Activated T-helper 1 cell treated with Interleukin-2 at 50 U/mL for 16 hours (primary cell): Measurements from ENCODE around the gene MAPK8IP3.

Source experiments
- DNase-seq: peaks from one replicate; pipeline ENCODE4 v3.0.0-alpha.2; 2020; ENCODE audit warnings: low read depth

MAPK8IP3 gene

DNA sequence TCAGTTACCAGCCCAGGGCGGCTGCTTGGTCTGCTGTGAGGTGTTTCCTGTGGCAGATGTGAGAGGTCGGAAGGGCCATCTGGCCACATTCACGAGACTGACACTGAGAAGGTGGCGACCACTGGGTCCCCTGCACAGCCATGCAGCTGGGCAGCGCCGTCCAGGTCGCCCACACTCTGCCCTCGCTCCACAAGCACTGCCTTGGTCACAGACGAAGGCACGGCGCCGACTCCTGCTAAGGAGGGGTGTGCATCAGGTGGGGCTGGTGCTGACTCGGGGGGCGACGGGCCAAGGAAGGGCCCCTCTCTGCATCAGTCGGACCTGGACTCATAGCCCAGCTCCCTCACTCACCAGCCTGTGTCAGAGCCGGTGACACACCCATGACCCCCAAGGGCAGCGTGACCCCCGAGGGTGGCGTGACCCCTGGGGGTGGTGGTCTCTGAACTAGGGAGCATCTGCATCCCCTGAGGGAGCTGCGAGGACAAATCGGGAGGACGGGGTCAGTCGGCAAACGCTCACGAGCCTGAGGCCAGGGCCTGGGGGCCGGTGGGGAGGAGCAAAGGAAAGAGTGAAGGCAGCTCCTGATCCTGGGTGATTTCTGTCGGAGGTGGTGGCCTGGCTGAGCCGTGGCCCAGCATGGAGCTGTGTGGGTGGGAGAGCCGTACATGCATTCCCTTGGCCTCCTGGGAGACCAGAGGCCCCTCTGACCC, 34.9 kb downstream of the MAPK8IP3 start:
- DNase-seq = no peak

DNA sequence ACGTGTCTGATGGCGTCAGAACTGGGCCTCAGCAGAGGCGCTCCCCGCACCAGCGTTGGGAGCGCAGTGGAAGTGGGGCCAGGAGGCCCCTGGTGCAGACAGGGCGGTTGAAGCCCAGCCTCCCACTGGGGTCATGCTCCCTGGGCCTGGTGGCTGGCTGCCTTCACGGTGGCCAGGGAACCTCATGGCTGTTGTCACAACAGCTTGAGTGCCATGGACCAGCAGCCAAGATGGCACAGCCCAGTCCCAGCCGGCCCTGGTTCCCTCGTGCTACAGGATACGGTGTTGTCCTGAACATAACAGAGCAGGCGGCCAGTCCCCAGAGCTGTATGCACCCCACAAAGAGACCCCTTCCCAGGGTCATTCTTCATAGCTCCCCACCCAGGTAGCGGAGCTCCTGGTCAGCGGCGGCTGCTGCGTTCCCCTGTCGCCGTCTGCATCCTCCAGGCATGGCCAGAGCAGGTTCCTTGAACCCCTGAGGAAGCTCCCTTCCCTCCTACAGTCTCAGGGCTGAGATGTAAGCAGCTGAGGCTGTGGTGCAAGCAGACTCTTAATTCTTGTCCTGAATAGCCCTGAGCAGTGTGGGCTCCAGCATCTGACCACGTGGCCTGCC, 35.7 kb downstream of the MAPK8IP3 start:
- DNase-seq = no peak

DNA sequence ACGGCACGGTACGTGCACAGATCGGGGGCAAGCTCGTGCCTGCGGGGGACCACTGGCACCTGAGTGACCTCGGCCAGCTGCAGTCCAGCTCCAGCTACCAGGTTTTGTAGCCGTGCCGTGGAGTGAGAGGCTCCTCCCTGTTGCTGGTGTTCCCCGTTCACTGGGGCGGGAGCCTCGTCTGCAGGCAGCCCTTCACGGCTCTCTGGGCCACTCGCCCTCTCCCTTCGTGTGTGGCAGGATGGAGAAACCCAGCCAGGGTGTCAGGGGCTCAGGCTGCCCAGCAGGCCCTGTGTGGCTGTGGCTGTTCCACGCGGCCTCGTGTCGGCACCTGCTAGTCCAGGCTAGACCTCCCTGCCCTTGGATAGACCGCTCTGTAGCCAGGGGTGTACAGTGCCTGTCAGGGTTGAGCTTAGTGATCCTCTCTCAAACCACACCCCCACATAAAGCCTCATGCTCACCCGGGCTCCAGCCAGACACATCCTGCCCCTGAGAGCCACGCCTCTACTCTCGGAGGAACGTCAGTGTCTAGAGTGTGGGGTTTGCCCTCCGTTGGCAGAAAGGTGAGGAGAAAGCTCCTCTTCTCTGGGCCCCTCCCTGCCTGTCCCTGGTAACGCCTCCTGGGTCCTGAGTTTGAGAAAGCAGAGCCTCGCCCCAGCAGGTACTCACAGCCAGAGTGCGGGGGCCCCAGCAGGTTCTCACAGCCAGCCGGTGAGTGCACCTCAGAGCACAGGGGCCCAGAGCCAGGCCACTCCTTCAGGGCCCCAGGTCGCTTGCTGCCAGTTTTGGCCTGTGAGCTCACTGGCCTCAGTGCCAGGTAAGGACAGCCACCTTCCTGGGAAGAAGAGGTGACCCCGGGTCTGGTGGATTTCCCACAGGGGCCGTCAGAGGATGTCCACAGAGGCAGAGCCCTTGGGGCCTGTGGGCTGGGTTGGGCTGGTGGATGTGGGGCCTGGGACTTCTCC, 37.7 kb downstream of the MAPK8IP3 start:
- no peak for DNase-seq

DNA sequence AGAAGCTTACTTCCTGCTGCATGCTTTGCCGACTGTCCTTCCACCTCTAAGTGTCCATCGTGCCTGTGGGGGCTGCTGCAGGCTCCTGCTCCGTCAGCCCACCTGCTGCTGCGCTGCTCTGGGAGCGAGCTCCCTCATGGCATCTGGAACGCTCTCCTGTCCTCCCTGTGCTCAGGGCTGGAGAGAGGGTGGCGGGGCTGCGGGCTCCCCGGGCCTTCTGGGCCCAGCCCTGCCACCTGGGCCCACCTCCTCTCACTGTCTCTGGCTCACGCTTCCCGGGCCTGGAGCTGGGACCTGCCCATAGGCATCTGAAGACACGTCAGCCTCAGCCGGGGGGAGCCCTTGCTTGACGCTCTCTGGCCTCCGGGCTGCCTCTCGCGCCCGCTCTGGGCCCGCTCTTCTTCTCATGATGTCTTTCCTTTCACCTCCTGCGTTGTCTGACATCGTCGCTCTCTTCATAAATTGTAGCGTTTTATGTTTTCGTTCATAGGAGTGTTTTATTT, 38.4 kb downstream of the MAPK8IP3 start:
- DNase-seq = no peak

DNA sequence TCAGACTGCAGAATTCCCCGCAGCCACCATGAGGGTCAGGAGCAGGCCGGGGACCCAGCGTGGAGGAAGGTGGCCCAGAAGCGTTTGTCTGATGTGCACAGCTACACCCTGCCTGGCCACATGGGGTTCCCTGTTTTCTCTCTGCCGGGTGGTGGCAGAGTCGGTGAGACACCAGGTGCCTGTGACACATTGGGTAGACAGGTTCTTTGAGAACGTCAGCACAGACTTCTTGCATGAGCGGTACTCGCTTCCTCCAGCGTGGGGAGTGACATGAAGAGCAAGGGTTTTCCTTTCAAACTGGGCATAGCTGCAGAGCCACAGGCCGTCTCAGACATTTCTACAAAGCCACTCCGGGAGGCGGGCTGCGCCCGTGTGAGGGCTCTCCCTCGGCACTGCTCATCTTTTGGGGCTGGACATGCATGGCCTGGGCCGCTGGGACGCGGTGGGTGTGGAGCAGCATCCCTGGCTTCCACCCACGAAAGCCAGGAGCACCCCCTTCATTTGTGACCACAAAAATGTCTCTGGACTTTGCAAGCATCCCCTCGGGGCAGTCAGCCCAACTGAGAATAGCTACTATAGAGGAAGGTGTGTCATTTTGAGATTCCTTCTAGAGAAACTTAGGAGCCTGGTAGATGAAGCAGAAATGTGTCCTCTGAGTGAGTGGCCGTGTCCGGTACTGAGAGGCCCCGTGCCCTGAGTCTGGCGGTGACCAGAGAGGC, 39.3 kb downstream of the MAPK8IP3 start:
- no peak for DNase-seq

DNA sequence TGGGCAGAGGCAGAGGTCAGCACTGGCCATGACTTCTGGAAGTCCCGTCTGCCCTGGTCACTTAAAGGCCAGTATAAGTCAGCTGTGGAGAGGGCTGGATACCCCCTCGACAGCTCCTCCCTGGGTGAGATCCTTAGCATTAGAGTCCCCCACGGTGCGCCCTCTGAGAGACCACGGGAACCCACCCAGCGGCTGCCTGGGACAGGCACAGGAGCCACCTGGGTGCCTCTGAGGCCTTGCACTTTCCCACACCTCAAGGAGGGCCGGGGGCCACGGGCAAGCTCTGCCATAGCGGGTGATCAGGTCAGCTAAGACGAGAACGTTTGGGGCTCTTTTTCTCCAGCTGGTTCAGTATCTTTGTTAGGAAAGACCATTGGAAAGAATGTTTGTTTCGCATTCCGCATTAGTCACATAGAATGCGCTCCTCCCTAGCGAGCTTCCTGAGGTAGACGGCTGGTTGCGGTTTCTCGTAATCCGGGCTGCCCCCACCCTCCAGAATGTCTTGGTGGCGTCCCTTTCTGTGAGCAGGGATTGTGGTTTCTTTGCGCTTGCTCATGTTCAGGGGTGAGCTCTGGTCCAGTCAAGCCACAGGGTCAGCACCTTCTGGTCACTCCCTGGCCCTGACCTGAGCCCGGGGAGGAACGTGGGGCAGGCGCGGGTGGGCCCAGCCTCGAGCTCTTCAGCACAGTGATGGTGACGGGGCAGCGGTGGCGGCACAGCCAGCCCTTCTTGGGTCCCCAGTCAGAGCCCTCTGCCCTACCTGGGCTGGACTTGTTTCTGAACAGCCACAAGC, 40.1 kb downstream of the MAPK8IP3 start:
- no peak for DNase-seq

DNA sequence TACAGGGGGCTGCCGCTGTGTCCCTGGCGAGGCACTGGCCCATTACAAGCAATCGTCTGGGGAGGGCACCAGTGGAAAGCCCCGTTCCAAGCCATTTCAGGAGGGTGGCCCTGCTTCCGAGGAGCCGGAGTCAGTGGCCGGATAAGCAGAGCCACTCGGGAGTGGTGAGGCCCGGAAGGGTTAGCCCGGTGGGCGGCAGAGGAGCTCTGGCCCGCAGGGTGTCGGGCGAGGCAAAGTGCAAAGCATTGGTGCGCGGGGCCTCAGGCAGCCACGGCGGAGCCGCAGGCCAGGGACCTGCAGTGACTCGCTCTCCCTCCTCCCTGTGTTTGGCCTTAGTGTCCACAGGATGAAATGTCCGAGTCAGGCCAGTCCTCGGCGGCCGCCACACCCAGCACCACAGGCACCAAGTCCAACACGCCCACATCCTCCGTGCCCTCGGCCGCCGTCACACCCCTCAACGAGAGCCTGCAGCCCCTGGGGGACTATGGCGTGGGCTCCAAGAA, 40.7 kb downstream of the MAPK8IP3 start:
- DNase-seq = no peak

DNA sequence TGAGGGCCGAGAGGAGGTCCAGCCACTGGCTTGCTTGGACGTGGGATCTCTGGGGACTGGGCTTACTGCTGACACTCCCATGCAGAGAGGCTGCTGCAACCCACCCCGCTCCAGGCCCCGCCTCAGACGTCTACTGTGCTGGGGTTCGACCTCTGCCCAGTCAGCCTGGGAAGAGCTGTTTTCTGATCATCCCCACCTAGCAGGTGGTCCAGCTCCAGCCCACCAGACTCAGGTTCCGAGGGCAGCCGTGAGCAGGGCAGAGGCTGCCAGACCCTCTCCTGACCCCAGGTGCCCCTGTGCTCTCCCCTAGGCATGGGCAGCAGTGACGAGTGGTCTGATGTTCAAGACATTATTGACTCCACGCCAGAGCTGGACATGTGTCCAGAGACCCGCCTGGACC, 41.9 kb downstream of the MAPK8IP3 start:
- no peak for DNase-seq

DNA sequence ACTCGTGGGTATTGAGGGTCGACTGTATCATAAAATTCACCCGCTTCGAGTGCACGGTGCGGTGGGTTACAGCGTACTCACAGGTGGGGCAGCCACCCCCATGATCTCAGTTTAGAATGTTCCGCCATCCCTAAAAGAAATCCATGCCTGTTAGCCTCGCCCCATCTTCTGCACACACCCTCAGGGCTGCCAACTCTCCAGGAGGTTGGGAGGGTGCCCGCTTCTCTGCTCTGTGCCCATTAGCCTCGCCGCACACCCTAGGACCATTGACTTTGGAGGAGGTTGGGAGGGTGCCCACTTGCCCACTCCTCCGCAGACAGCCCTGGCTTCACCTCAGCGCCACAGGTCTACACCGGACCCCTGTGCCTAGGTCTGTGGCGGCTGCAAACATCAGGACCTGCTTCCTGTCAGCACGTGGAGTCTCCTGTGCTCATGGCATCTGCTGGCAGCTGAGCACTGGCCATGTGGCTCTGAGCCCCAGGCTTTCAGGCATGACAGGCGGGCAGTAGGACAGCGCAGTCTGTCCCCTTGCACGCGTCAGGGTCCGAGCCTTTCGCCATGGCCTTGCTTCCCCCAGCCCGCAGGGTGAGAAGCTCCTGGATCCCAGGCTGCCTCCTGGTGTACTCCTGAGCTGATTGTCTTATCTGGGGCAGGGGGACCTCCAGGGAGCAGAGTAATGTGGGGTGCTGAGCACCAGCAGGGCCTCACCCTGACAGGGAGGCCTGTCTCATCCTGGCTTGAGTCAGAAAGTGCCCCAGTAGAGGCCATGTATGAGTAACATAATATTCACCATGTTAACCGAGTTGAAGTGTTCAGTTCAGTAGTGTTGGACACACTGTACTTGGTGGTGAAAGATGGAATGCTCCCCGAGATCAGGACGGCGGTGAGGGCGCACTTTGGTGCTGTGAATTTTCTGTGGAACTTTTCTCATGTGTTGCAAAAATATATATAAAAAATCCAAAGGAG, 43.4 kb downstream of the MAPK8IP3 start:
- DNase-seq = no peak

DNA sequence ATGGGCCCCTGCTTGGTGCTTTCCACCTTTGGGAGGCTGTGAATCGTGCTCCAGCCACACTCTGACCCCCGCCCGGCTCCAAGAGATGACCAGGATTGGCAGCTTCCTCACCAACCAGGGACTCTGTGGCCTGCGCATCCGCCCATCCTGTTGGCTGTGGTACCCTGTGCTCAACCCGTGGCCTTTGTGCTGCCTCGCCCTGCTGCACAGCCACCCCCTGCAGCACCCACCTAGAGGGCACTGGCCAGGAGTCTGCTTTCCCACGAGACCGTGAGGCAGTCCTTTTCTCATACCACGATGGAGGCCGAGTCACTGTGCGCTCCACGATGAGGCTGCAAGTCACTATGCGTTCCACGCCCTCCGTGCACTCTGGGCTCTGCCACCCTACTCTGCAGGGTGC, 46.0 kb downstream of the MAPK8IP3 start:
- DNase-seq = no peak

DNA sequence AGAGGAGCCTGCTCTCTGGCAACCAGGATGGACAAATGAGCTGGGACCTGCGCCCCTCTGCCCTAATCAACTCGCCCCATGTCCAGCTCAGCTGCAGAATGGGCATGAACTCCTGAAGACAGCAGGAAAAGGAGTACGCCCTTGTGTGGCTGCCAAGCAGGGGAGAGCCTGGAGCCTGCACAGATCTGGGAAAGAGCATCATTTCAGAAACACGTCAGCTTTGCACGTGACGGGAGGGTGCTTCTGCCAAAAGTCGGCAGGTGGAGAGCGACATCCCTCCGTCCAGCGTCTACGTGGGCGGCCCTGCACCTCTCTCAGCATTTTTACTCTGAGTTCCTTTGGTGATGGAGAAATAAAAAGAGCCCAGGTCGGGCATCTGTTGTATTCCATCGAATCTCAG, 46.9 kb downstream of the MAPK8IP3 start:
- no peak for DNase-seq

DNA sequence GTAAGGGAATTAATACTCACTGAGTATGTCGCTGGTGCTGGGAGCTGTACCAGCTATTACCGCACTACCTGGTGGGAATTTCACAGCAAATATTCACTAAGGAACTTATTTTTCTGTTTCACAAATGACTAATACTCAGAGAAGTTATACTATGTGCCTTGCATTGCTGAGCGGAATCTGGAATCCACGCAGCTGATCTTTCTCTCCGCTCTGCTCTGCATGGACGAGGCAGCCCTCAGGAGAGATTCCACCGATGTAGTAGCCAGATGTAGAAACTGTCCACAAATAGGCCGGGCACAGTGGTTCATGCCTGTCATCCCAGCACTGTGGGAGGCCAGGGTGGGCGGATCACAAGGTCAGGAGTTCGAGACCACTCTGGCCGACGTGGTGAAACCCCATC, 48.2 kb downstream of the MAPK8IP3 start:
- no peak for DNase-seq

DNA sequence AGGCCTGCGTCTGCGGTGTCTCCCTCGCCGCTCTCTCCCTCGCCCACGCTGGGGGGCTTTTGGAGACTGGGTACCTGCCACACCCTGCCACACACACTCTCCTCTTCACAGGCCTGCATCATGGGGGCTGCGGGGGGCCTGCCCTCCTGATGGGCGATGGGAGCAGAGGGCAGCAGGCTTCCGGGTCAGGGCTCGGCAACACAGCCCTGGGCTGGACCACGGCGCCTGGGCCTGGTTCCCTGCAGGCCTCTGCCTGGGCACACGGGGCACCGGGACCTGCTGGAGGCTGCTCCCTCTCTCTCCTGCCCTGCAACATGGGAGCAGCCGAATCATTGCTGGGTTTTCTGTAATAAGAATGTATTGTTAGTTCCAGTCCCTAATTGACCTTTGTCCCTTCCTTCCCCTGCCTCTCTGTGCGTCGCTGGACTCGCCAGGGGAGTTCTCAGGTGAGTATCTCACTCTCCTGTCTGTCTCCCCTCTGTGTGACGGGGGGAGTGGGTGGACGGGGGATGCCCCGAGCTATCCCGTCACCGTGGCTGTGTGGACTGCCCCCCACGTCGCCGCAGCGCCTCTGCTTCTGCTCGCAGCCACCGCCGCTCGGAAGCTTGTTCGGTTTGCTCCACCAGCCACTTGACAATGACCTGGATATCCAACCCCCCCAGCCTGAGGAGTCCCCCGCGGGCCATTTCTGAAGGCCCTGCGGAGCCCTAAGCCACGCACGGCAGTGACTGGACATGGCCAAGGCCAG, 51.9 kb downstream of the MAPK8IP3 start:
- no peak for DNase-seq

DNA sequence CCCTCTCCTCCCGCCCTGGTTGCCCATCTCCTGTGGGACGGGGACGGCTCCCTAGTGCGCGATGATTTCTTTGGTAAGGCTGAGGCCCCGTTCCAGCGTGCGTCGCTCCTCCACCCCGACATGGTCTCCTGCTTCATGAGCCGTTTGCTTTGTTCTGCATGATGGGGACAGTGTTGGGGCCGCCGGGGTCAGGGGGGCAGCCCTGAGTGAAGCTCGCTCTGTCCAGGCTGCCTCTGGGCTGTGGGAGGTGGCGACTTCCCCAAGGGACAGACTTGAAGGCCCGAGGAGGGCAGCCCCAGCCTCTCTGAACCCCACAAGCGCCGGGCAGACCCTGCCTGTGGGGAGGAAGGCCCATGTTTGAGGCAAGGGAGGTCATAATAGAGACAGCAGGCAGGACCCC, 52.9 kb downstream of the MAPK8IP3 start:
- DNase-seq = no peak

DNA sequence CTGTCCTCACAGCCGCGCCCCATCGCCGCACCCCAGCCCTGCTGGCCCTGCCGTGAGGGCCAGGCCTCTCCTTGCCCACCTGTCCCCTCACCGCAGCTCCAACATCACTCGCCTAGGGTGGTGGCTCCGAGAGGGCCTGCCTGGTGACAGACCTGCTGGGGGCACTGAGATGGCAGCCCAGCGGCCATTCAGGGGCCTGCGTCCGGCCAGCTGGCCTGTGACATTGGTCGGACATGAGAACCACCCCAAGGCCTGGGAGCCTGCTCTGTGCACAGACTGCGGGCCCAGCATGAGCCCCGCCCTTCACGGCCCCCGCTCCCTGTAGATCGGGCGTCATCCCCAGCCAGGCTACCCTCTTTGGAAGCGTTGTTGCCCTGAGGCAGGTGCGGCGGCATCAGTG, 53.5 kb downstream of the MAPK8IP3 start:
- no peak for DNase-seq

DNA sequence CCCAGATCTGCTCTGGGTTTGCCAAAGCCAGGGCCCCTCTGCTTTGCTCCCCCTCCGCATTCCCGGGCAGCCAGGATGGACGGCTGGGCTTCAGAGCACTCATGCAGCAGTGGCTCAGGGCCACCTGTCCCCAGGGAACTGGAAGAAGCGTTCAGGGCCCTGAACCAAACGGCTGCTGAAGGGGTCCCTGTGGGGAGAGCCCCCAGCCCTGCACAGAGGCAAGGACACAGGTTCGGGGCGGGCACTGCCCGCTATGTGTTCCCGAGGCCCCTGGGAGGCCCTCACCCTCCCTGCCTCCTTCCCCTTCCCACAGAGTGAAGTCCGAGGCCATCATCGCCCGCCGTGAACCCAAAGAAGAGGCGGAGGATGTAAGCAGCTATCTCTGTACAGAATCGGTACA, 54.9 kb downstream of the MAPK8IP3 start:
- no peak for DNase-seq

DNA sequence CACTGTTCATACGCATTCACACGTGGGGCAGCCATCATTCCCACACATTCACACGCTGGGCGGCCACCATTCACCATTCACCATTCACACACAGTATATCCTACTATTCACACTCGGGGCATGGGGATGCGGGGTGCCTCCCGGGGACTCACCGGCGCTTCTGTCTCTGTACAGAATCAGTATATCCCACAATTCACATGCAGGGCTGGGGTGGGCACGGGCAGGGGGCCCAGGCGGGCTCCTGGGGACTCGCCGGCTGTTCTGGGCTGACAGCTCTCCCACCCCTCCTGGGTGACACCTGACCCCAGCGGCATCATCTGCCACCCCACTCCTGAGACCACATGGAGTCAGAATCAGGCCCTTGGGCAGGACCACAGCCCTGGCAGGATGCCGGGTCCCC, 55.8 kb downstream of the MAPK8IP3 start:
- no peak for DNase-seq

DNA sequence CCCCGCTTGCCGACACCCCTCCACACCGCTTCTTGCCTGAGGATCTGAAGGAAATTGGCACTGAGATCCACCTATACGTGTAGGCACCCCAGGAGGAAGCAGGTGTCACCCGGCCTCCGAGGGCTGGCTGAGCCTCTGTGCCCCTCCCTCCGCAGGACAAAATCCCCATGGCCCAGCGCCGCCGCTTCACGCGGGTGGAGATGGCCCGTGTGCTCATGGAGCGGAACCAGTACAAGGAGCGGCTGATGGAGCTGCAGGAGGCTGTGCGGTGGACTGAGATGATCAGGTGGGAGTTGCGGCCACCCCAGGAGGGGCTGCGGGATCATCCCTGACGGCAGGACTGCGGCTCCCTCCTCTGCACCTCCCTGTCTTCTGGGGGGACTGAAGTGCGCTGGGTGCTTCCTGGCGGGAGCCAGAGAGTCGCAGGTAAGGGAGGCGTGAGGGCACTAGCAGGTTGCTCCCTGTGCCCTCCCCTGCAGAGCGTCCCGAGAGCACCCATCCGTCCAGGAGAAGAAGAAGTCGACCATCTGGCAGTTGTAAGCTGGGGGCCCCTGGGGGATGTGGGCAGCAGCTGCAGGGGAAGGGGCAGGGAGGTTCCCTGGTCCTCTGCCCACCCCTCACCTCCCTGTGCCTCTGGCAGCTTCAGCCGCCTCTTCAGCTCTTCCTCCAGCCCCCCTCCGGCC, 56.3 kb downstream of the MAPK8IP3 start:
- no peak for DNase-seq
